ENCODE measurements around the gene AKR1B1.

GRCh38 chr7:134420424-134421125 is 38.3 kb downstream of the AKR1B1 start:
- TF ChIP-seq POLR2A (IDR thresholded peaks at IDR 0.05; ENCODE audit: low read length) (no peak), GATA1 (IDR thresholded peaks at IDR 0.05; ENCODE audit: low read depth, low read length) (no peak)

All from erythroblast (primary cell).